T follicular helper cell (primary cell): ENCODE measurements around the gene HP1BP3.
"Not testable (repeated sequence)": the region's sequence is repeated elsewhere in the genome, so short reads cannot be mapped to it uniquely, and the experiment has no call there.

ENCODE experiments used
- DNase-seq: peaks from one replicate; pipeline ENCODE4 v3.0.0-alpha.2; 2020; ENCODE audit warnings: low read depth
- total RNA-seq, 2 experiments: gene quantifications; one replicate each; lab custom pipeline; 2026; lab: John Stamatoyannopoulos, UW

The HP1BP3 gene, protein sequence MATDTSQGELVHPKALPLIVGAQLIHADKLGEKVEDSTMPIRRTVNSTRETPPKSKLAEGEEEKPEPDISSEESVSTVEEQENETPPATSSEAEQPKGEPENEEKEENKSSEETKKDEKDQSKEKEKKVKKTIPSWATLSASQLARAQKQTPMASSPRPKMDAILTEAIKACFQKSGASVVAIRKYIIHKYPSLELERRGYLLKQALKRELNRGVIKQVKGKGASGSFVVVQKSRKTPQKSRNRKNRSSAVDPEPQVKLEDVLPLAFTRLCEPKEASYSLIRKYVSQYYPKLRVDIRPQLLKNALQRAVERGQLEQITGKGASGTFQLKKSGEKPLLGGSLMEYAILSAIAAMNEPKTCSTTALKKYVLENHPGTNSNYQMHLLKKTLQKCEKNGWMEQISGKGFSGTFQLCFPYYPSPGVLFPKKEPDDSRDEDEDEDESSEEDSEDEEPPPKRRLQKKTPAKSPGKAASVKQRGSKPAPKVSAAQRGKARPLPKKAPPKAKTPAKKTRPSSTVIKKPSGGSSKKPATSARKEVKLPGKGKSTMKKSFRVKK
- 170 to 372 reads per million in 2 experiments for total RNA-seq

DNA sequence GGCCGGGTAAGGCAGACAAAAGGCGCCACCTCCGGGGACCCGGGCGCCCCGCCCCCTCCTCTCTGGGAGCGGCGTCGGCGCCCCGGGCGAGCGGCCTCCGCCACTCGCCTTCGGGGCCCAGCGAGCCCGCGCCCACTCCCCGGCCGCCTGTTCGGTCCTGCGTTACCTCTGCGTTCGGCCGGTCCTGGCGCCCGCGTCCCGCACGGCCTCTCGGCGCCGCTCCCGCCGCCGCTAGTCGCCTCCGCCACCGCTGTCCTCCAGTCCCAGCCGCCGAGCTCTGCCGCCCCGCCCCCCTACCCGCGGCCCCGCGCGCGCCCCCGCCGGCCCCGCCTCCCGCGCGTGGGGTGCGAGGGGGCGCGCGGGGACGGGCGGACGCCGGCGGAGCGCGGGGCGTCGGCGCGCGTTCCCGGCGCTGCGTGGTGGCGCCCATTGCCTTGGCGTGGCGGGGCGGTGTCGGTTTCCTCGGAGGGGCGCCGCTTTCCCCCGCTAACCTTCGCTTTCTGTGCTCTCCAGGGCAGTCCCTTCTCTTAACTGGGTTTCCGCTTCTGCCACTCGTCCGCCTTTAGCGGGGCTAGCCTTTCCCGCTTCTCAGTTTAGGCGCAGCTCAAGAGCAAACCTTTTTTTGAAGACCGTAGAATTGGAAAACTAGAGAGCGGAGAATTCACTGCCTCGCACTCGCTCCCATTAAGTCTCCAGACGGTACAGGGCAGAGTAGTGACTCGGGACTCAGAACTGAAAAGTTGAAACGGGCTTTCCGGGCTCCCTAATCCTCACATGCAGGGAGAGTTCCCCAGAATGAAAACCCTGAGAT lies at the start of gene HP1BP3:
Gene HP1BP3, minus strand, starts transcription at position 279 of the 811 bp plus-strand sequence. CDS start 6,867 bp downstream, outside the sequence.
- DNase-seq: peak; percentile 80

DNA sequence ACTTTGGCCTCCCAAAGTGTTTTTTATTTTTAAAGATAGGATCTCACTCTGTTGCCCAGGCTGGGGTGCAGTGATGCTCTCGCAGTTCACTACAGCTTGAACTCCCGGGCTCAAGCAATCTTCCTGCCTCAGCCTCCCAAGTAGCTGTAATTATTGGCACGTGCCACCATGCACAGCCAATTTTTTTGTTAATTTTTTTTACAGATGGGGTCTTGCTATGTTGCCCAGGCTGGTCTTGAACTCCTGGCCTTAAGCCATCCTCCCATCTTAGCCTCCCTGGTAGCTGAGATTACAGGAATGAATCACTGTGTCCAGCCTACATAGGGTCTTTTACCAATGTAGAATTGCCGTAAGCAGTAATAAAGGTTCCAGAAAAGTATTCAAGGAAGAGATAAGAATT lies 49.1 kb upstream of the HP1BP3 start:
- no peak for DNase-seq

DNA sequence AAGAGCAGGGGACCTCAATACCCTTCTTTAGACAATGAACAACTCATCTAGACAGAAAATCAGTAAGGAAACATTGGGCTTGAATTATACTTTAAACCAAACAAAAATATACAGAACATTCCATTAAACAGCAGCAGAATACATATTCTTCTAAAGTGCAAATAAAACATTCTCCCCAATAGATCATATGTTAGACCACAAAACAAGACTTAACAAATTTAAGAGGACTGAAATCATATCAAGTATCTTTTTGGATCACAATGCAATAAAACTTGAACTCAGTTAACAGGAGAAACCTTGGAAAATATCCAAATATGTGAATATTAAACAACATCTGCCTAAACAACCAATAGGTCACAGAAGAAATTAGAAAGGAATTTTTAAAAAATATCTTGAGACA lies 47.7 kb upstream of the HP1BP3 start:
- no peak for DNase-seq

DNA sequence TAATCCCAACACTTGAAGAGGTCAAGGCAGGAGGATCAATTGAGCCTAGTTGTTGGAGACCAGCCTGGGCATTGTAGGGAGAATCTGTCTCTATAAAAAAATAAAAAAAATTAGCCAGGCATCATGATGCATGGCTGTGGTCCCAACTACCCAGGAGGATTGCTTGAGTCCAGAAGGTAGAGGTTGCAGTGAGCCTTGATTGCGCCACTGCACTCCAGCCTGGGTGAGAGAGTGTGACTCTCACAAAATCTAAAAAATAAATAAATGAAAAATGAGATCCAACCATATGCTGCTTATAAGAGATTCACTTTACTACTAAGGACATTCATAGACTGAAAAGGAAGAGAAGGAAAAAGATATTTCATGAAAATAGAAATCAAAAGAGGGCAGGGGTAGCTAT lies 47.1 kb upstream of the HP1BP3 start:
- no peak for DNase-seq

DNA sequence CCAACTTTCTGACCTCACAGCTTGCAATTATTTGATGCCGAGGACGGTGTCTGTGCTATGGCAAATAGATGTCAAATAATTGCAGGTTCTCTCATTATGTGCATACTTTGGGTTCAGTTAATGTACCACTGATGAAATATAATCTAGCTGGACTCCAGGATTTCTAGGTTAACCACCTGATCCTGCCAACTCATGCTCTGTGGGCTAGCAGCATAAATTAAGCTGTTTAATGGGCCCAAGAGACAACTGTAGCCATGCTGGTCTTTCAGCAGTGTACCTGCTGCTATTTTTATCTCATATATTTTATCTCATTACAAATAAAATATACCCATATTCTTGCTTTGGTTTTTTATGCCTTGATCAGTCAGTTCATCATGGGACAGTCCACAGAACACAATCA lies 43.3 kb upstream of the HP1BP3 start:
- no peak for DNase-seq

DNA sequence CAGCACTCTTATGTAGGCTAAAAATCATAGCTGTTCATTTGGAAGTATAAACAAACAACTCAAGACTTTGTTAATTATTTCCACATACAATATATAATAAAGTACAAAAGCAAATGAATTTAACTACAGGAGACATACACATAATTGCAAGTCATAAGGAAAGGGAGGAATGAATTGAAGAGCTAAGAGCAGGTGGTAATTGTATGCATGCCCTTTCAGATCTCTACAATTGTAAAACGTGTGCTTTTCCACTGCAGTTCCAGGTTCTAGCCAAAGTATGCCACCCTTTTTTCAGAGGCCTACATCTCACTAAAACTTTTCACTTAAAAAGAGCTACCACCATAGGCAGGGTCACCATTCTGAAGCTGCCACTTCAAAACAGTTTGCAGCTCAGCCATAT lies 42.8 kb upstream of the HP1BP3 start:
- no peak for DNase-seq

DNA sequence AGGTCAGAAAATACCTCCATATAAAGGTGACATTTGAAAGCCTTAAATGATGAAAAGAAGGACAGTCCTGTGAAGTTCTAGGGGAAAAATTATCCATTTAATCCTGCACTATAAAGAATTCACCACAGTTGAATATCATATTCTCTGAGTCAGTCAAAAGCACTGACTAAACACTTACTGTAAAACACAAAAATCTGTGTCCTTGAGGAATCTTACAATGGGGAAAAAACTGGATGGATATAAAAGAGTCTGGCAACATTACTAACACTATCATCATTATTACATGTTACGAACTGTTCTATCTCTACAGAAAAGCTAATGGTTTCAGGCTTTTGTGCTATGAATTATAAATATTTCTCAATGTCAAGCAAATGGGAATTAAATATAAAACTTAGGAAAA lies 42.4 kb upstream of the HP1BP3 start:
- no peak for DNase-seq

DNA sequence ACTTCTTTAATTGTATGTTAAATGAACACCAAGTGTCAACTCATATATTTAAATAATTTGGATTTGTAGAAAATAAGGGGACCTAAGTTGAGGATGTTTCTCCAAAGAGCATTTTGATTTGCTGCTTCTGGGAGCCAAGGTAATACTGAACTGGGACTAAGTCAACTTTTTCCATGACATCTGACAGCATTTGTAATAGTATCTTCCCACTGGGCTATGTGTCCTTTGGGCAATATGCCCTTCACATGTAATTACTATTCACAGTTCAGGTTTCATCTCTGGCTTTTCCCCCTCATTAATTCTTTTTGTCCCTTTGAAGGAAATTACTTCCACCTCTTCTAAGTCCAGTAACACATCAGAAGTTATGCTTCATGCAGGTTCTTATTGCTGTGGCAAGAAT lies 36.7 kb upstream of the HP1BP3 start:
- DNase-seq: no peak

DNA sequence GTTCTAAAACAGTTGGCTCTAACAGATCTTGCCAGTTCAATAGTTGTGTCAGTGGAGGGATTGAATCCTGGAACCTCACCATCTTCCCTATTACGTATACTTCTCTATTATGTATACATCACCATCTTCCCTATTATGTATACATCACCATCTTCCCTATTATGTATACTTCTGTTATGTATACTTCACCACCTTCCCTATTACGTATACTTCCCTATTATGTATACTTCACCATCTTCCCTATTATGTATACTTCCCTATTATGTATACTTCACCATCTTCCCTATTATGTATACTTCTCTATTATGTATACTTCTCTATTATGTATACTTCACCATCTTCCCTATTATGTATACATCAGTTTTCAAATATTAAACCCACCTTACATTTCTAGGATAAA lies 34.4 kb upstream of the HP1BP3 start:
- DNase-seq: no peak

DNA sequence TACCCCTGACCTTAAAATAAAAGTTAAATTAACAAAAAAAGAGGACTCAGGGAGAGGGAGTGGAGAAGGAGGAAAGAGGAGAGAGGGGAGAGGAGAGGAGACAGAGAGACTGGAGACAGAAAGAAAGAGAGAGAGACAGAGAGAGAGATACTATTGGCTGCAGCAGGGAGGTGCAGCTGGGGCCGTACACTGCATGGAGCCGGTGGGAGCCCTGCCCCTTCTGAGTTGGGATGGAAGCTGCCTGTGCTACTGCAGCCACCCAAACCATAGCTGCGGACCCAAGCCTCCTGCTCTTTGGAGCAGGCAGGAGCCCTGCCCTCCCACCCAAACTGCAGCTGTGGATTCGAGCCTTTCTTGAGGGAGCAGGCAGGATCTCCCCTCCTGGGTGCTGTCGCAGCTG lies 32.7 kb upstream of the HP1BP3 start:
- no peak for DNase-seq

DNA sequence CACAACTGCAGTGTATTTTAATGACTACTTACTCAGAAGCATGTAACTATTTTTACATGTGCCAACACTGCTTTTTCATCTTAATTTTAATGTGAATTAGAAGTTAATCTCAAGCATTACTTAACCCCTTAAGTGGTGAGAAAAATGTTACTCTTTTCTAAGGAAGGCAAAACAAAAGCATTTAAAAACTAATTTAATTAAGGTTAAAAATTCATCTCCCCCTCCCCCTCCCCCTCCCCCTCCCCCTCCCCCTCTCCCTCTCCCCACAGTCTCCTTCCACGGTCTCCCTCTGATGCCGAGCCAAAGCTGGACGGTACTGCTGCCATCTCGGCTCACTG lies 27.4 kb upstream of the HP1BP3 start:
- DNase-seq: no peak

DNA sequence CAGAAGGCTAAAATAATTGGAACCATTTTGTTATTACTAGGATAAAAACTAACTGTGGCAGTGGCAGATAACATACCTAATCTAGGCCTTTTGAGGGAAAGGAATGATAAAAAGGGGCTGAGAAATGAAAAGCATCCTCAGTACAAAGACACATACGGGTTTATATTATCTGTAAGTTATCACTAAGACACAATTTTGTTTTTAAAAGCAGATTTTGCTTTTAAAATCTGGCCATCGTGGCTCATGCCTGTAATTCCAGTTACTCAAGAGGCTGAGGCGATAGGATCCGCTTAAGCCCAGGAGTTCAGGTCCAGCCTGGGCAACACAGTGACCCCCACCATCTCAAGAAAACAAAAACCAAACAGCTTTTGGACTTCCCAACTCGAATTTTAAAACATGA lies 24.8 kb upstream of the HP1BP3 start:
- no peak for DNase-seq

DNA sequence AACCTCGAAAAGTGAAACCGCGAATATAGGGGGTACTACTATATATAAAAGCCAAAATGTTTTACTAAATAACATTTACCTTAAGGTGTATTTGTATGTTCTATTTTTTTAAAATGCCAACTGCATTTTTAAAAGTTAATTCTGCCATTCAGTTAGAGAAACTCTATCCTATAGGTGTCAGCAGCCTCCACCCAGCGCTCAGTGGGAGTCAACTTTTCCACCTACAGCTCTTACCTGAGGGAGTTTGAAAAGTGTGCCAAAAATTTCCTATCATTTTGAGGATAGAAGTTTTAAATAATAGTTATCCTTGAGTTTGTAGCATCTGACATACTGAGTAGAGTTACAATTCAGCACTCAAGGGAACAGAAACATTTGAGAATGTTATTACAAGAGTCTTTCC lies 6.1 kb upstream of the HP1BP3 start:
- DNase-seq: no peak

DNA sequence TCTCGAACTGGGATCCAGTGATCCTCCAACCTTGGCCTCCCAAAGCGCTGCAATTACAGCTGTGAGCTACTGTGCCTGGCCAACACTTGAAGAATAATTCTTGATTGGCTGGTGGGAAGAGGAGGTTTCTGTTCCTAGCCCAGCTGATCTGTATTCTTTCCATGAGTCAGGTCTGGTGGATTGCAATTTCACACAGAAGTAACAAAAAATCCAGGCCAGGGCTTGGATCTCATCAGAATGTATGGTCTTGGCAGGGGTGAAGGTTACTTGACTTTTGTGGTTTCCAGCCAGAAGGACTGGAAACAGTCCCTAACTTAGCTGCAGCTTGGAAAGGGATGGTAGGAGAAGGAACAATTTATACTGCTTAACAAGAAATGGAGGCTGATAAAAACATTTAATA lies 5.1 kb upstream of the HP1BP3 start:
- no peak for DNase-seq

DNA sequence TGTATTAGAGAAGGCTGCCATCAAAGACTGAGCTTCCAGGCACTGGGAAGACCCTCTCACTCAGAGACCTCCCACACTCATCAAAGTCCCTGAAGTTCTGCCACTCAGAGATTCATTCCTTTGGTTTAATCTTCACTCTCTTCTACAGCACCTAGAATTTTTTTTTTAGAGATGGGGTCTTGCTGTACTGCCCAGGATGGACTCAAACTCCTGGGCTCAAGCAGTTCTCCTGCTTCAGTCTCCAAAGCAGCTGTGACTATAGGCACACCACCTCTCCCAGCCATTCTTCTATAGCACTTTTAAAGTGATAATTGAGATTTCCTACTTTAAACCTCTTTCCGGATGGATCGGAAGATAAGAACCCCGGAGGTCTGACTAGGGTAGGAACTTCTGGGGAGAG lies 3.7 kb upstream of the HP1BP3 start:
- no peak for DNase-seq

DNA sequence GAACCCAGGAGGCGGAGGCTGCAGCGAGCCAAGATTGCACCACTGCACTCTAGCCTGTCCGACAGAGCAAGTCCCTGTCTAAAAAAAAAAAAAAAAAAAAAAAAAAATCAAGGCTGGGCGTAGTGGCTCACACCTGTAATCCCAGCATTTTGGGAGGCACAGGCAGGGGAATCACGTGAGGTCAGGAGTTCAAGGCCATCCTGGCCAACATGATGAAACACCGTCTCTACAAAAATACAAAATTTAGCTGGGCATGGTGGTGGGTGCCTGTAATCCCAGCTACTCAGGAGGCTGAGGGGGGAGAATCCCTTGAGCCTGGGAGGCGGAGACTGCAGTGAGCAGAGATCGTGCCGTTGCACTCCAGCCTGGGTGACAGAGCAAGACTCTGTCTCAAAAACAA lies 2.5 kb upstream of the HP1BP3 start:
- not testable (repeated sequence) for DNase-seq

DNA sequence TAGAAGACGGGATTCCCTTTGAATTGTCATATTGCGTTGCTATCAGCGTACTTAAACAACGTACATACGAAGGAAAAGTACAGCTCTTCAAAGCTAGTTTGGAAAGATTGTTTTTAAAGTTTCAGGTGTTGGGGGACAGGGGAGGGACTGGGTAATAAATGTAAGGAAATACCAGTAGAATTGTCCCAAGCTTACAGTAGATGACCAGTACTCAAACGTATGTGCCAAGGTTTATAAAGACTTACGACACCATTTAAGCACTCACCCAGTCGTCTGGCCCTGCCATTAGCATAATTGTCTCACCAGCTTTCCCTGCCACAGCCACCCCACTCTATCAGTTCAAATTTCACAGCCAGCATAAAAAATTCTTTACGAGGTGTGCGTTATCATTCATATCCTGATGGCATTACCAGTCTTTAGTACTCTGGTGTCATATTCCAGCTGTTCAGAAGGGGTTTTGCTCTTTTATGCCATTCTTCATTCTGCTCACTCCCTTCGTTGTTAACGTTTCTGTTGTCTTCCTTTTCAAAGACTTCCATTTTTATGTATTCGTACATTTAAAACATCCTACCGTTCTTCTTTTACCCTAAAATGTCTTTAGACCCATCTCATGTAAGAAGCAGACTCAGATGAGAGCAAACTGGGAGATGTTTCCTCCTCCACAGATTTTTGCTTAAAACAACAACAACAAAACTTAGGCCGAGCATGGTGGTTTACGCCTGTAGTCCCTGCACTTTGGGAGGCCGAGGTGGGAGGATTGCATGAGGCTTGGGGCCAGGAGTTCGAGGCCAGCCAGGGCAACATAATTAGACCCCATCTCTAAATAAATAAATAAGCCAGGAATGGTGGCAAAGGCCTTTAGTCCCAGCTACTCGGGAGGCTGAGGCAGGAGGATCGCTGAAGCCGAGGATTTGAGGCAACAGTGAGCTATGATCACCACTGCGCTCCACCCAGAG lies 1.0 kb upstream of the HP1BP3 start:
- DNase-seq: no peak

DNA sequence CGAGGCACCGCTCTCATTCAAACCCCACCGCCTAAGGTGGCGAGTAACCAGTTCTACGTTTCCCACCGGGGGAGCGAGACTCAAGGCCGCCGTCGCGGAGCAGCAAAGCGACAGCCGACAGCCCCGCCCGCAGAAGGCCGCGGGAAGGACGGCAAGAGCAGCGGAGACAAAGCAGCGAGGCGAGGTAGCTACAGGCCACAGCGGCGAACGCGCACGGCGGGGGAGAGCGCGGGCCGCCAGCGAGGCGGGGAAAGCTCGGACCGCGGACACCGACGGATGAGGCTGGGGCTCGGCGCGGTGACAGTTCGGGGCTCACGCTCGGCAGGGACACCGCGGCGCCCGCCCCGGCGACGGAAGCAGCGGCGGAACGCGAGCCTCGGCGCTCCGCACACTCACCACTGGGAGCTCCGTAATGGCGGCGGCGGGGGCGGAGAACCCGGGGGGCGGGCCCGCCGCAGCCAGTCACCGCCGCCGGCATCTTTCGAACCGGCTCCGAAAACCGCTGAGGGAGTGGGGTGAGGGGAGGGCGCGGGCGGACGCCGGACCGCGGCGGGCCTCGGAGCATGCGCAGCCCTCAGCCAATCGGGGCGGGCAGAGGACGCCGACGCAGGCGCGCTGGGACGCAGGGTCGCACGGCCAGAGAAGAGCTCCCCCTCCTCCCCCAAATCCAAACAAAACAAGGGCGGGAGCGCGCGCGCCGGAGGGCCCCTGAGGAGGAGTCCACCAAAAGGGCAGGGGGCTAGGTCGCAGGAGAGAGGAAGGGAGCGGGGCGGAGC lies 666 bp downstream of the HP1BP3 start:
- DNase-seq: peak; percentile 92

DNA sequence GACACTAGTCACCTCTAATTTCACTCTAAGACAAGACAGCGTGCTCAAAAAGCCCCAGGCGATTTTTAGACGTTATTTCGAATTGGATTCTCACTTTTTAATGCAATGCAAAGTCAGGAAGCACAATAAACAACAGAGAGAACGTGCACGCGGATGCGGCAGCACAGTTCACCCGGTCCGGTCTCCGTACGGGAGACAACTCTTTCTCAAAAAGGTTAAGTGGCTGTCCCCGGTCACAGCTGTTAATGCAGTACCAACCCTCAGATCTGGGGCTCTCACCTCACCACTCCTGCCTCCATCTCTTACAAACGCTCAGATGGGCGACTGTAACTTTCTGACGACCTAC lies 1.2 kb downstream of the HP1BP3 start:
- DNase-seq: no peak

DNA sequence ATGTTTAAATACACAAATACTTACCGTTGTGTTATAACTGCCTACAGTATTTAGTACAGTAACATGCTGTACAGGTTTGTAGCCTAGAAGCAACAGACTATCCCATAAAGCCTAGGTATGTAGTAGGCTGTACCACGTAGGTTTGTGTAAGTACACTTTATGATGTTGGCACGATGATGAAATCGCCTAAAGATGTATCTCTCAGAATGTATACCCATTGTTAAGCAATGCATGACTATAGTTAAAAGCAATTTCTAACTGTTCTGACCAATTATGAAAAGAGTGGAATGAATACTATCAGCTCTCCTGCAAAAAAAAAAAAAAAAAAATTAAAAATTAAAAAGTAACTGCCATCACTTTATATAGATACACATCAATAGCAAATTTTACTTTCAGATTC lies 11.4 kb downstream of the HP1BP3 start:
- no peak for DNase-seq

DNA sequence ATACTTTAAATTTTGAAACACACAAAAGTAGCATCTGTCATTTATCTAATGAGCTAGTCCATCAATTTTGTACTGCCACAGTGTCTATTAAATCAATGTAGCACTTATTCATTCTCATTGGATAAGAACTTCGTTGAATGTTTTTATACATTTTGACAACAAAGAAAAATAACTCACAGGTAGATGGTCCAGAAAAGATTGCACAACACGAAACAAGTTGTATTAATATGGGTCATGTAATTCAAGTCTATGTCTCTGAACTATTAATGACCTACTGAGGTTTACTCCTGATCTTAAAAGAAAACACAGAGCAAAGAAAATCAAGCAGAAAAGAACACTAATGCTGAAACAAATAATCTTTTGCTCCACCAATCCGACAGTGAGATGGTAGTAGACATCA lies 15.3 kb downstream of the HP1BP3 start:
- DNase-seq: no peak
